GF-D8 (cell line): ENCODE measurements around the gene WWOX.
A peak's percentile ranks its signal among the peaks of the same experiment; 100 is the strongest.

Experiments used
- DNase-seq: peaks from one replicate; lab custom pipeline; 2025; lab: John Stamatoyannopoulos, UW

The WWOX gene

GRCh38 chr16:78105517-78105916 lies 6.1 kb downstream of the WWOX start:
- DNase-seq: no peak

- DNase-seq: no peak
Measured at GRCh38 chr16:78106686-78107085, 7.2 kb downstream of the WWOX start.

- DNase-seq: no peak
Measured at GRCh38 chr16:78108451-78108850, 9.0 kb downstream of the WWOX start.

- DNase-seq: no peak
Measured at GRCh38 chr16:78113258-78113657, 13.8 kb downstream of the WWOX start.

GRCh38 chr16:78115659-78116058 lies 16.2 kb downstream of the WWOX start:
- DNase-seq: no peak

GRCh38 chr16:78116946-78117345 lies 17.5 kb downstream of the WWOX start:
- DNase-seq: no peak

GRCh38 chr16:78117391-78117790 lies 17.9 kb downstream of the WWOX start:
- no peak for DNase-seq

GRCh38 chr16:78118469-78119025 lies 19.1 kb downstream of the WWOX start:
- DNase-seq: no peak

- DNase-seq: peak; percentile 21
Measured at GRCh38 chr16:78122774-78123315, 23.4 kb downstream of the WWOX start.

GRCh38 chr16:78125112-78125844 lies 25.8 kb downstream of the WWOX start:
- no peak for DNase-seq

GRCh38 chr16:78126662-78127061 lies 27.2 kb downstream of the WWOX start:
- DNase-seq: no peak

- no peak for DNase-seq
Measured at GRCh38 chr16:78127130-78127529, 27.7 kb downstream of the WWOX start.

- no peak for DNase-seq
Measured at GRCh38 chr16:78128913-78129312, 29.5 kb downstream of the WWOX start.

- DNase-seq: no peak
Measured at GRCh38 chr16:78129349-78129748, 29.9 kb downstream of the WWOX start.

- DNase-seq: no peak
Measured at GRCh38 chr16:78130083-78130608, 30.7 kb downstream of the WWOX start.

- no peak for DNase-seq
Measured at GRCh38 chr16:78130950-78131349, 31.5 kb downstream of the WWOX start.

- no peak for DNase-seq
Measured at GRCh38 chr16:78133919-78134318, 34.5 kb downstream of the WWOX start.

GRCh38 chr16:78134944-78135619 lies 35.6 kb downstream of the WWOX start:
- DNase-seq: no peak

GRCh38 chr16:78137179-78137578 lies 37.7 kb downstream of the WWOX start:
- DNase-seq: no peak

GRCh38 chr16:78137782-78138616 lies 38.5 kb downstream of the WWOX start:
- DNase-seq: no peak

- DNase-seq: no peak
Measured at GRCh38 chr16:78140818-78141466, 41.5 kb downstream of the WWOX start.
